ENCODE measurements around the gene PRKG2. TPM values are rescaled to one million over a fixed set of nuclear protein-coding genes. Genes with fewer than 3 reads are reported as not detected.

Gene PRKG2
- total RNA-seq, 2 experiments from 2014 or later, result 0.27 to 0.39 TPM

GRCh38 chr4:81116566-81116965, 98.5 kb downstream of the PRKG2 start:
- TF ChIP-seq CTCF (IDR thresholded peaks at IDR 0.05), result no peak
- POLR2A ChIA-PET, result interaction anchor here (0.5 kb wide), 1 partner anchor 15 kb away, joined by 3 read pairs; no protein-coding TSS in a partner anchor
- H3K4me3 ChIP-seq (ENCODE audit: low read length), result no peak overlapping the region
- no peaks in the 10 kb centered on the region for H3K9me3 ChIP-seq (ENCODE audit: control insufficient read depth in 1 of 2, insufficient read depth in 1 of 2, low read length in 2 of 2)
- H3K27me3 Mint-ChIP-seq, result no peaks in the 10 kb centered on the region
- H3K4me3 Mint-ChIP-seq, result no peak overlapping the region
- no peaks in the 10 kb centered on the region for H3K36me3 ChIP-seq (ENCODE audit: insufficient read depth, low read length)
- intact Hi-C loops (cut with DNase I, micrococcal nuclease), result no loop called here
- no peaks in the 10 kb centered on the region for H3K4me1 Mint-ChIP-seq (ENCODE audit: low read depth)
- H3K9me3 Mint-ChIP-seq, result no peaks in the 10 kb centered on the region
- DNase-seq, result no peak
- no peak overlapping the region for H3K27ac ChIP-seq (ENCODE audit: low read depth in 1 of 2, low read length in 2 of 2)
- H3K36me3 Mint-ChIP-seq (ENCODE audit: low read depth), result no peaks in the 10 kb centered on the region
- no peak for ATAC-seq (ENCODE audit: poor library complexity)
- H3K4me1 ChIP-seq (ENCODE audit: insufficient read depth, low read length), result no peaks in the 10 kb centered on the region
- CTCF ChIA-PET, result no interaction called here
- H3K27ac Mint-ChIP-seq, result no peak overlapping the region
- H3K27me3 ChIP-seq (ENCODE audit: control insufficient read depth in 1 of 2, insufficient read depth in 2 of 2, low read length in 2 of 2), result no peaks in the 10 kb centered on the region

- Histone ChIP-seq H3K9me3 (ENCODE audit: control insufficient read depth in 1 of 2, insufficient read depth in 1 of 2, low read length in 2 of 2) (no peaks in the 10 kb centered on the region), H3K27ac (ENCODE audit: low read depth in 1 of 2, low read length in 2 of 2) (no peak overlapping the region), H3K36me3 (ENCODE audit: insufficient read depth, low read length) (no peaks in the 10 kb centered on the region), H3K4me3 (ENCODE audit: low read length) (no peak overlapping the region), H3K4me1 (ENCODE audit: insufficient read depth, low read length) (no peaks in the 10 kb centered on the region), H3K27me3 (ENCODE audit: control insufficient read depth in 1 of 2, insufficient read depth in 2 of 2, low read length in 2 of 2) (no peaks in the 10 kb centered on the region)
- DNase-seq (no peak), ATAC-seq (ENCODE audit: poor library complexity) (no peak)
- no peak overlapping the region for H3K4me3 Mint-ChIP-seq
- POLR2A ChIA-PET, result no interaction called here
- no peak overlapping the region for H3K27ac Mint-ChIP-seq
- CTCF ChIA-PET, result no interaction called here
- intact Hi-C loops (cut with DNase I, micrococcal nuclease), result no loop called here
- no peaks in the 10 kb centered on the region for H3K4me1 Mint-ChIP-seq (ENCODE audit: low read depth)
- no peaks in the 10 kb centered on the region for H3K27me3 Mint-ChIP-seq
- no peaks in the 10 kb centered on the region for H3K36me3 Mint-ChIP-seq (ENCODE audit: low read depth)
- TF ChIP-seq CTCF (IDR thresholded peaks at IDR 0.05), result no peak
- H3K9me3 Mint-ChIP-seq, result no peaks in the 10 kb centered on the region
Observed at GRCh38 chr4:81113024-81113423, 102.0 kb downstream of the PRKG2 start.

DNA sequence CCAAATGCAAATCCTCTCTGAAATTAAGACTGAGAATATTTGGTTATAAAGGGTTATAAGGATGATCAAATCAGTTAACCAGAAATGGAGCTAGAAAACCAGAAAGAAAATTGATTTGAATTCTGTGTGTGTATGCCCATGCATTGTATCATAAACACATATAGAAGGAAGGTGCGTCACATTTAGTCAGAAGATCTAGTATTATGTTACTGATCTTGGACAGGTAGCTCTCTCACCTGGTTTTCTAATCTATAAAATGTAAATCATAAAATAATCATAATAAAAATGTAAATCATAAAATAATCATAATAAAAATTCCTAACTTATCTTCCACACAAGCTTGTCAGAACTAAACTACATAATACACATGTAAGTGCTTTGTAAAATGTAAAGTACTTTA, 105.7 kb downstream of the PRKG2 start:
- Mint-ChIP-seq H3K27me3 (no peaks in the 10 kb centered on the region), H3K27ac (no peak overlapping the region), H3K36me3 (ENCODE audit: low read depth) (no peaks in the 10 kb centered on the region), H3K4me1 (ENCODE audit: low read depth) (no peaks in the 10 kb centered on the region), H3K4me3 (no peak overlapping the region), H3K9me3 (no peaks in the 10 kb centered on the region)
- H3K27me3 ChIP-seq (ENCODE audit: control insufficient read depth in 1 of 2, insufficient read depth in 2 of 2, low read length in 2 of 2), result no peaks in the 10 kb centered on the region
- CTCF ChIA-PET, result no interaction called here
- no peaks in the 10 kb centered on the region for H3K4me1 ChIP-seq (ENCODE audit: insufficient read depth, low read length)
- intact Hi-C loops (cut with DNase I, micrococcal nuclease), result no loop called here
- no peak overlapping the region for H3K27ac ChIP-seq (ENCODE audit: low read depth in 1 of 2, low read length in 2 of 2)
- H3K4me3 ChIP-seq (ENCODE audit: low read length), result no peak overlapping the region
- no peaks in the 10 kb centered on the region for H3K9me3 ChIP-seq (ENCODE audit: control insufficient read depth in 1 of 2, insufficient read depth in 1 of 2, low read length in 2 of 2)
- H3K36me3 ChIP-seq (ENCODE audit: insufficient read depth, low read length), result no peaks in the 10 kb centered on the region
- DNase-seq (no peak), ATAC-seq (ENCODE audit: poor library complexity) (no peak)
- POLR2A ChIA-PET, result no interaction called here
- TF ChIP-seq CTCF (IDR thresholded peaks at IDR 0.05), result no peak
